Tibial artery (tissue), 4 donors: ENCODE measurements around the gene CALN1.
"Not testable (repeated sequence)": the region's sequence is repeated elsewhere in the genome, so short reads cannot be mapped to it uniquely, and the experiment has no call there.

Source experiments
- DNase-seq, 2 donors: peaks; one replicate each; pipeline ENCODE4 v3.0.0-alpha.2; 2019
- H3K27ac ChIP-seq, 2 donors: fragments of 200-600 bp; sonication (generic) in 1 of 2; 1 replicate in 1 of 2; 2 replicates in 1 of 2; pipeline ENCODE4 v1.5.1; 2018 to 2019; ENCODE audit warnings: mild to moderate bottlenecking in 1 of 2
- H3K27me3 ChIP-seq, 2 donors: fragments of 200-600 bp; sonication (generic) in 1 of 2; one replicate each; pipeline versions ENCODE4 v1.5.1 to v1.6.0; 2016 to 2019
- H3K36me3 ChIP-seq, 3 donors: fragments of 200-600 bp; sonication (generic) in 2 of 3; one replicate each; pipeline ENCODE4 v1.5.1; 2016 to 2019; ENCODE audit warnings: mild to moderate bottlenecking in 2 of 3
- H3K4me1 ChIP-seq, 4 donors: fragments of 200-600 bp; sonication (generic) in 2 of 4; 1 replicate in 3 of 4; 2 replicates in 1 of 4; pipeline ENCODE4 v1.5.1; 2016 to 2019
- H3K4me3 ChIP-seq, 2 donors: fragments of 200-600 bp; sonication (generic) in 1 of 2; 1 replicate in 1 of 2; 2 replicates in 1 of 2; pipeline ENCODE4 v1.5.1; 2018 to 2019; ENCODE audit warnings: mild to moderate bottlenecking in 2 of 2
- H3K9me3 ChIP-seq, 3 donors: fragments of 200-600 bp; sonication (generic) in 1 of 3; one replicate each; pipeline ENCODE4 v1.5.1; 2016 to 2019
- intact Hi-C: fragments of 100-400 bp; cut with DNase I; formaldehyde crosslinking; loops from one replicate; pipeline ENCODE4 v1.15.0; 2023; ENCODE audit warnings: low total_unique reads
- TF ChIP-seq, protein P1 (sequence below), 2 experiments: fragments of 200-600 bp in 1 of 2; fragments of 450-650 bp in 1 of 2; IDR thresholded peaks; one replicate each; pipeline ENCODE4 v1.5.1; 2017 to 2019; ENCODE audit warnings: antibody characterized with exemption in 2 of 2, mild to moderate bottlenecking in 1 of 2, moderate library complexity in 1 of 2

The CALN1 gene

GRCh38 chr7:71829515-71829914, 582.6 kb downstream of the CALN1 start:
- Histone ChIP-seq H3K27me3 (no peaks in the 10 kb centered on the region), H3K4me3 (no peak overlapping the region), H3K27ac (no peak overlapping the region), H3K4me1 (no peaks in the 10 kb centered on the region), H3K36me3 (no peaks in the 10 kb centered on the region), H3K9me3 (no peaks in the 10 kb centered on the region)
- DNase-seq: no peak
- intact Hi-C loops: no loop called here
- TF ChIP-seq, protein P1, sequence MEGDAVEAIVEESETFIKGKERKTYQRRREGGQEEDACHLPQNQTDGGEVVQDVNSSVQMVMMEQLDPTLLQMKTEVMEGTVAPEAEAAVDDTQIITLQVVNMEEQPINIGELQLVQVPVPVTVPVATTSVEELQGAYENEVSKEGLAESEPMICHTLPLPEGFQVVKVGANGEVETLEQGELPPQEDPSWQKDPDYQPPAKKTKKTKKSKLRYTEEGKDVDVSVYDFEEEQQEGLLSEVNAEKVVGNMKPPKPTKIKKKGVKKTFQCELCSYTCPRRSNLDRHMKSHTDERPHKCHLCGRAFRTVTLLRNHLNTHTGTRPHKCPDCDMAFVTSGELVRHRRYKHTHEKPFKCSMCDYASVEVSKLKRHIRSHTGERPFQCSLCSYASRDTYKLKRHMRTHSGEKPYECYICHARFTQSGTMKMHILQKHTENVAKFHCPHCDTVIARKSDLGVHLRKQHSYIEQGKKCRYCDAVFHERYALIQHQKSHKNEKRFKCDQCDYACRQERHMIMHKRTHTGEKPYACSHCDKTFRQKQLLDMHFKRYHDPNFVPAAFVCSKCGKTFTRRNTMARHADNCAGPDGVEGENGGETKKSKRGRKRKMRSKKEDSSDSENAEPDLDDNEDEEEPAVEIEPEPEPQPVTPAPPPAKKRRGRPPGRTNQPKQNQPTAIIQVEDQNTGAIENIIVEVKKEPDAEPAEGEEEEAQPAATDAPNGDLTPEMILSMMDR (IDR thresholded peaks at IDR 0.05): no peak

- Histone ChIP-seq H3K4me3 (no peak overlapping the region), H3K9me3 (no peaks in the 10 kb centered on the region), H3K27ac (no peak overlapping the region), H3K36me3 (no peaks in the 10 kb centered on the region), H3K27me3 (no peaks in the 10 kb centered on the region), H3K4me1 (no peaks in the 10 kb centered on the region)
- intact Hi-C loops: no loop called here
- no peak for DNase-seq
- TF ChIP-seq, protein P1 (IDR thresholded peaks at IDR 0.05): no peak
Measured at GRCh38 chr7:71828361-71828760, 583.8 kb downstream of the CALN1 start.

DNA sequence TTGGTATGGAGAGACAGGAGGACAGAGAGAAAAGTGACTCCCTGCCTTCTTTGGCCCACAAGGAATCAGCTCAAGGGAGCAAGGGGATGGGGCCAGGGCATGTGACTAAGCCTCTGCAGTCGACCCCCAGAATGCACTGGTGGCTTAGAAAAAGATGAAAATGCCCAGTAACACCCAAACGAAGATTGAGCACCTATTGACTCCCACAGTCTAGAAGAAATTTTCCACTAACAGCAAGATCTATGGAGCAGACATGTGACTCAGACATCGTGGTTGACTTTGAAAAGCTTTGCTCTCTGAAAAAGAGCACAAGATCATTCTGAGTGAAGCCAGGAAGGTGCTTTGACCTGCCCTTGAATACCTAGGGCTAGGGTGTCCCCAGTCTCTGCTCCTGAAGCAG, 586.0 kb downstream of the CALN1 start:
- intact Hi-C loops: no loop called here

GRCh38 chr7:71824006-71824760, 588.0 kb downstream of the CALN1 start:
- no peak for DNase-seq
- intact Hi-C loops: no loop called here

More for the DNA sequence above, 586.0 kb downstream of the CALN1 start:
- DNase-seq: no peak
- H3K9me3 ChIP-seq: no peaks in the 10 kb centered on the region
- H3K36me3 ChIP-seq: no peaks in the 10 kb centered on the region
- H3K4me1 ChIP-seq: no peaks in the 10 kb centered on the region
- TF ChIP-seq, protein P1 (IDR thresholded peaks at IDR 0.05): no peak
- no peak overlapping the region for H3K4me3 ChIP-seq
- no peaks in the 10 kb centered on the region for H3K27me3 ChIP-seq
- H3K27ac ChIP-seq: no peak overlapping the region

GRCh38 chr7:71822406-71822805, 589.7 kb downstream of the CALN1 start:
- H3K4me1 ChIP-seq, H3K9me3 ChIP-seq, DNase-seq, intact Hi-C loops, H3K36me3 ChIP-seq, H3K27me3 ChIP-seq, H3K27ac ChIP-seq, H3K4me3 ChIP-seq: not testable (repeated sequence)

More at GRCh38 chr7:71824006-71824760, 588.0 kb downstream of the CALN1 start:
- Histone ChIP-seq H3K4me3 (no peak overlapping the region), H3K27me3 (no peaks in the 10 kb centered on the region), H3K27ac (no peak overlapping the region), H3K9me3 (no peaks in the 10 kb centered on the region), H3K4me1 (no peaks in the 10 kb centered on the region), H3K36me3 (no peaks in the 10 kb centered on the region)
- TF ChIP-seq, protein P1 (IDR thresholded peaks at IDR 0.05): no peak

GRCh38 chr7:71817916-71818315, 594.2 kb downstream of the CALN1 start:
- no peak for DNase-seq
- Histone ChIP-seq H3K9me3 (no peaks in the 10 kb centered on the region), H3K4me3 (no peak overlapping the region), H3K27ac (no peak overlapping the region), H3K36me3 (no peaks in the 10 kb centered on the region), H3K27me3 (no peaks in the 10 kb centered on the region), H3K4me1 (no peaks in the 10 kb centered on the region)
- TF ChIP-seq, protein P1 (IDR thresholded peaks at IDR 0.05): no peak
- intact Hi-C loops: no loop called here
